KBM-7 (cell line): ENCODE data around the gene SPATA9.

ENCODE experiments used
- DNase-seq: peaks from one replicate; pipeline ENCODE4 v3.0.0-alpha.2; 2015
- in situ Hi-C: fragments of 300-500 bp; cut with MboI; formaldehyde crosslinking; loops from 2 replicates; pipeline ENCODE4 v1.14.3; 2020; ENCODE audit warnings: low sequenced_read_pairs, low pct_unique_long_range_greater_than_20kb, mixed read lengths

Gene SPATA9

DNA sequence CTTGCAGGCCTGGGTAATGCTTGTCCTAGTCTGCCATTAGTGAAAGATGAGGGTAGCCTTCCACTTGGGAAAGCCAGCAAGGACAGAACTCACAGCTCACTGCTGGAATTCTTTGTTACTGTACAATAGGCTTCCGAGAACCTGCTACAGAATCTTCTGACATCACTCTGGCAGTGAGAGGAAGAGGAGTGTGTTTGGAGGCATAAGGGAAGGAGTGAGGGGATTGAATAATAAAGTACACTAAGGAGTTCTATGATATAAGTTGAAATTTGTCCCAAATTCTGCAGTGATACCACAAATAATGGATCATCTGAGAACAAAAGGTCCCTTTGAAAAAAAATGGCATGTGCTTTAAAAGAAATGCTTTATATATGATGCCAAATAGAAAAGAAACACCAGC lies at the start of gene SPATA9:
SPATA9 (minus strand) TSS at position 101 of the 400 bp plus-strand sequence. CDS start 137 bp downstream, outside the sequence.
- no peak for DNase-seq
- in situ Hi-C loops, result no loop called here

DNA sequence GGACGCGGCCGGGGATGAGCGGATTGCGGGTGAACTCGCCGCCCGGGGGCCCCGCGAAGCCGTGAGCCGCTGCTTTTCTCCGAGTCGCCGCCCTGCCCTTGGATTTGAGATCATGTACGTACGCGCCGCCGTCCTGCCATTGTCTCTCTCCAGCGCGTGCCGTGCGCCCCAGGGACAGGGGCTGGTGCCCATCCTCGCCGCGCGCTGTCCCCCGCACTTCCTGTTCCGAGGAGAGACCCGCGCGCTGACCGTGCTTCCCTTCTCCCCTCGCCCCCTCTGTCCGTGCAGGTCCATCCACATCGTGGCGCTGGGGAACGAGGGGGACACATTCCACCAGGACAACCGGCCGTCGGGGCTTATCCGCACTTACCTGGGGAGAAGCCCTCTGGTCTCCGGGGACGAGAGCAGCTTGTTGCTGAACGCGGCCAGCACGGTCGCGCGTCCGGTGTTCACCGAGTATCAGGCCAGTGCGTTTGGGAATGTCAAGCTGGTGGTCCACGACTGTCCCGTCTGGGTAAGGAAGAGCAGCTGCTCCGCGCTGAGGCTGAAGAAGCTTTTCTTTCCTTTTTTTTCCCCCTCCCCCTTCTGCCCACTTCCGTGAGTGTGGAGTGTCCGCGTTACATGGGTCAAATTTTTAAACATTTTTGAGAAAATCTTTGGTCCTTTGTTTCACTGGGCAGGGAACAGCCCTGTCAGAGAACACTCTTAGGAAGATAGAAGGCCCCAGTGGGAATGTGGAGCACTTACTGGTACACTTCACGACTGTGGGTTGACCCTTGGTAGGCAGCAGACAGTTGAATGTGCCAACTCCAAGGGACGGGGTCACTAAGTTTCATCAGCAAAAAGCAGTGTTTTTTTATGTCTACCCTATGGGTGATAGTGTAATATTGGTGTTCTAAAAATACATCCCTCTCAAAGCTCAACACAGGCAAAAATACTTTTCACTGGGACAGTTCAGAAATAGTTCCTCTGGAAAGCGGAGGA lies 49.1 kb upstream of the SPATA9 start:
- in situ Hi-C loops, result no loop called here
- peak; percentile 63 for DNase-seq

DNA sequence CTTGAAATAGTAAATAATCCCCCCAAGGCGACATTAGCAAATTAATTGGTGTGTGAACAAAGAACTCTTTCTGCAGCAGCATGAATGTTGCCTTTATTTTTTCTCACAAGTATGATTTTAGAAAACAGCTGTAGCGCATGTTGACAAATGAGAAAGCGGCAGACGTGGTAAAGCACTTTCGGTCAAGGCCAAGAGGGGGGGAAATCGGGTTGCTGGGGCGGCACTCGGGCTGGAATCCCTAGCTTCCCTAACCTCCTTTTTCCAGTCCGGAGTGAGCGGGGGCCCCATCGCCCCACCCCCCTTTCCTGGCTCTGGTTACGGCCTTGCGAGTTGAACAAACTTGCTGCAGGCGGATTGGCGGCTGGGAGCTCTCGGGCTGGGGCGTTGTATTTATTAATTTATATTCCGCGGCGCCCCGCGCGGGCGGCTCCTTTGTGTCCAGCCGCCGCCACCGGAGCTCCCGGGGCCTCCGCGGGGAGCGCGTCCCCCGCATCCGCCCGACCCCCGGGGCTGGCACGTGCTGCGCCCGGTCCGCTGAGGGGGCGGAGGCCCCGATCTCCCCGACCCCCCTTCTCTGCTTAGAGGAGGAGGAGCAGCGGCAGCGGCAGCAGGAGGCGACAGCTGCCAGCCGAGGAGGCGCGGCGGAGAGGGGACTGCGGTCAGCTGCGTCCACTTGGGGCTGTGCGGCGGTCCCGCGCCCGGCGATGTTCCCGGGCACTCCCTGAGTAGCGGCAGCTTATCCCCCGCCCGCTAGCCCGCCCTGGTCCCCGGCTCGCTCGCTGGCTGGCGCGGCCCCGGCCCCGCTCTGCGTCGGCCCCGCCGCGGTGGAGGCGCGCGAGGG lies 48.2 kb upstream of the SPATA9 start, which contains the start of gene RHOBTB3:
RHOBTB3 (plus strand) TSS at position 607 of the 841 bp plus-strand sequence. CDS start 347 bp downstream, outside the sequence.
- in situ Hi-C loops, result no loop called here
- DNase-seq, result peak; percentile 88

- in situ Hi-C loops, result no loop called here
- DNase-seq, result no peak
Observed at GRCh38 chr5:95730011-95730700, 47.4 kb upstream of the SPATA9 start.

- no peak for DNase-seq
- in situ Hi-C loops, result no loop called here
Observed at GRCh38 chr5:95729115-95730010, 46.6 kb upstream of the SPATA9 start.

- DNase-seq, result peak; percentile 69
- in situ Hi-C loops, result no loop called here
Observed at GRCh38 chr5:95728494-95729114, 45.8 kb upstream of the SPATA9 start.

- DNase-seq, result no peak
- in situ Hi-C loops, result no loop called here
Observed at GRCh38 chr5:95727764-95728191, 45.0 kb upstream of the SPATA9 start.

DNA sequence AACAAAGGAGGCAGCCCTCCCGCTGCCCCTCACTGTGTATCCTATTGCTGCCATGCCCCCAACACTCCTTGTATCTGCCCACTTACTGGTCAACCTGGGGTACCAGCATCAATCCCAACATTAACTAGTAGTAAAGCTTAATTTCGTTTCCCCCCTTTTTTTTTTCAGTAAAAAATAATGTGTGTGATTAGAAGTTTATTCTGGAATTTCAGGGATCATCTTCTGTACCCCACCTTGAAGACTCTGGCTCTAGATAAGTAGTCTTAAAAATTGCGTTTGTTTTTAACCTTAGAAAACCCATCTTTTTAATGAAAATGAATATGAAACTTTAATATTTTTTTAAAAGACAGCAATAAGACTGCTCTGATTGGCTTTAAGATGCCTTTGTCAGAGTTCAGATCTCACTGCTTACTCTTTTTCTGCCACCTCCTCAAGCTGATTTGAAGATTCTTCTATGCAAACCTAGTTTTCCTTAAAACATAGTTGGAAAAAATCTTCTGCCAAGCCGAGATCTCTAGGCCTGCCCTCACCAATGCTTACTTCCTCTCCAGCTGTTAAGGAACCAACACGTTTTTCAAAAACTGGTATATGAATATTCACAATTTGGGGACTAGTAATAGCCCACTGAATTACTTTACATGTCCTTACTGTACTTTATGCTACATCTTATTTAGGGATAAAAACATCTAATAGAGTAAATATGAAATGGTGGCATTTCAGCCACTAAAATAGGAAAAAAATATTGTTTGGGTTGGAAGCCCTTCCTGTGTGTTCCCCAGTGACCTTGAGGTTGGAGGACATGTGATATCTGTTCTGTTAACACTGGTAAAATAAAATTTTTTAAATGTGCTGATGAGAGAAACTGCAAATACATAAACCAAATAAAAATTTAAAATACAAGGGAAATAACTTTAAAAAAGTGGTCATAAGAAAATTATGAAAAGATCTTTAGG lies 44.3 kb upstream of the SPATA9 start:
- DNase-seq, result no peak
- in situ Hi-C loops, result no loop called here

DNA sequence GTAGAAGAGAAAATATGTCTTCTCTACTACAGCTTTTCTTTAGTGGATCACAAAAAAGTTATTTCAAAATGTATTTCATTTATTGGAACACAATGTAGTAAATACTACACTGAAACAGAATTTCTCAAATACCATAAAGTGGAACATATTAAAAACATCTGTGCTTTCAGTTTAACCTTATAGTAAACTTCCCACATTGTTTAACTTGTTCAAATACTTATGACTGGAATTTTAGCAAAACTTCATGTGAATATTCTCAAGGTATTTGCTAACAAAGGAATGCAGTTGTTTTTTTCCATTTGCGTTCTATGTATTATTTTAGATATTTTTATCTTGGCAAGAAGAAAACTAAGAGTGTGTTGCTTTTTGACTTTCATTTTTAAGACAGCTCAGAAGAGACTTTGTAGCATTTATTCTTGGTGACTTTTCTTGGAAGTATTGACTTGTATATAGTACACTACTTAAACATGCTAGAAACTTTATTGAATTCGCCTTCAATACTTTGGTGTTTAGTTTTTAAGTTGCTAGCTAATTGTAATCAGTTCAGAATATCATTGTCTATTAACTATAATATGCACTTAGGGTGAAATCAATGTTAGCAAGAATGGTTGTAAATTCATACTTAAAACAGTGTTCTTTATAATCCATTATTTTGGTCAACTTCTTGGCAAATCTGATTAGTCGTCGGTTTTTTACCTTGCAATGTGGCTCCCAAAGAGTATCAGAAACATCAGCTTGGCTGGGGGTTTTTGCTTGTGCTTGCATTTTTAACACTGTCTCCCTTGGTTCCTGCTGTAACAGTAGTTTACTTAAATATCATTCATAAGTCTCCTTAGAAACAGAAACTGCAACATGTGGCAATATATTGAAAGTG lies 43.4 kb upstream of the SPATA9 start:
- no peak for DNase-seq
- in situ Hi-C loops, result no loop called here

DNA sequence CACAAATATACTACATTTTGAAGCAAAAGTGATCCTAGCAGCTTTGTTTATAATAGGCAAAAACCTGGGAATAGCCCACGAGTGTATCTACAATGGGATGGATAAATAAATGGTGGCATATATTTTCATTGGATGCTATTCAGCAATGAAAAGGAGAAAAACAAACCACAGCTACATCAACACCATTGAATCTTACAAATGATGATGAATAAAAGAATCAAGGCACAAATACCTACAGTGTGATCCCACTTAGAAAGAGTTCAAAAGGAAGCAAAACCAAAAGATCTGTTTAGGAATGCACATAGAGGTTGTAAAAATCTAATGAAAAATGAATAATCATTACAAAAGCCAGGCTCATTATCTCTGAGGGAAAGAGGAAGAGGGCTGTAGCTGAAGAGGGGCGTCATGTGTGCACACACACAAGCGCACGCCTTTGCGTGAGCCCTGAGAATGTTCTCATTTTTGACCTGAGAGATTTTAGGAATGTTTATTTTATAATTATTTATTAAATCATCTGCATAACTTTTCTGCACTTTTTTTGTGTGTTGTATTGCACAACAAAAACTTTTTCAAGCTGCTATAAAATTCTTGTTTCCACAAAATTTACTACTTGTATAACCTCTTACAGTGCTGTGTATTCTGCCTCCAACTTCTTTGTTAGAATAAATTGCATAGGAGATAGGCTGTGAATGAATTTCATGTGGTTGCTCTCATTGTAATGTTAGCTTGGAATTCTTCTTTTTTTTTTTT lies 42.5 kb upstream of the SPATA9 start:
- in situ Hi-C loops, result no loop called here
- no peak for DNase-seq

DNA sequence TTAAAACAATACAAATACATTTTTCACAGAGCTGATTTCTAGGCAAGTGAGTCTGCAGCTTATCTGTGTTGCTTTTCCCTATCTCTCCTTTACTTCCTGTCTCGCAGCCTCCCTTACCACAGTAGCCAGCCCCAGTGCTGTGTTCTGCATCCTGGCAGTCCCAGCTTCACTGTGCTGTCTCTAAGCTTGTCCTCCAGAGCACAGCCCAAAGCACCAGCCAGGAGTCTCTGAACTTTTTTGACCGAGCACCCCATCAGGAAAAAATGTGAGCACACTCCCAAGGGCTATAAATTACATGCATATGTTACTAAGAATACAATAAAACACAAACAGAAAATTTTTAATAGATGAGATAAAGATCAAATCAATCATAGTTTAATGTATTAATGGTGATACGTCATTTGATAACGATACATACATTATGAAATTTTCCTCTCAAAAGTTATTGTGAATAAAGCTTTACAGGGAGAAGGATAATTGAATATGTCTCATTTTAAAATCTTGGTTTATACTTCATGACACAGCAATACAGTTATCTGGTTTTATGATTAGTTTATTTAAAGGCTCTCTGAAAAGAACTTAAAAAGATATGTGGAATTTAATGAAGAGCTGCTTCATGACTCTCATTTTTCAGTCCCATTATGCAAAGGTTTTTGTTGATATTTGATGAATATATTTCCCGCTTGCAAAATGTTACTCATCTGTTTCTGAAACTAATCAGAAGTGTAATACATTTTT lies 41.0 kb upstream of the SPATA9 start:
- peak; percentile 55 for DNase-seq
- in situ Hi-C loops, result no loop called here

DNA sequence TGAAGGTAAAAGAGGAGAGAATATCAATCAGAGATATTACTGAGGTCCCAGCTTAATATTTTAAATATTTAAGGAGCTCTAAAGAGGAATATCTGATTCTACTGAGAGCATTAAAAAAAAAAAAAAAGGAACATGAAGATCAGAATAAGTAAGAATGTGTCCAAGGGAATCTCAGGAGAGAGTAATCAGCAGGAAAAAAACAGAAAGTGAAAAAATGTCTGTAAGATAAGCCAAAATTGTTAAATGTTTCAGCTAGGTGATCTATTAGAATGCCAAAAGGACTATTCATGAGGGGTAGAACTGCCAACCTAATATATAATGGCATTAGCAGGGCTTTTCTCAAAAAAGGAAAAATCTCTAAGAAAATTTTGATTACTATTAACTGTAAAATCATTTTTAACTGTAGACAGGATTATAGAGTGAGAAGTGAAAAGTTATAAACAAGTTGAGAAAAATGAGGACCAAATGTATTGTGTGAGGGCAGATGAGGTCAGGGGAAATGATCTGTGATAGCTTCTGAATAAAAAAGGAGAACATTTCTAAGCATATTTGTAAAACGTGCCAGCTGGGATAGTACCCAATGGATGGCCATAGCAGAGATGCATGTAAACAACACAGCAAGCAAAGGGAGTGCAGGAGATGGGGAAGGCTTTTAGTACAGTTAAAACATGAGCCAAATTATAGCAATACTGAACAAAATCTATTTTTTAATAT lies 38.9 kb upstream of the SPATA9 start:
- no peak for DNase-seq
- in situ Hi-C loops, result no loop called here

- in situ Hi-C loops, result no loop called here
Observed at GRCh38 chr5:95720094-95720786, 37.4 kb upstream of the SPATA9 start.

More at GRCh38 chr5:95720094-95720786, 37.4 kb upstream of the SPATA9 start:
- DNase-seq, result no peak
